ENCODE measurements around the gene INF2.

- TF ChIP-seq, protein P1, sequence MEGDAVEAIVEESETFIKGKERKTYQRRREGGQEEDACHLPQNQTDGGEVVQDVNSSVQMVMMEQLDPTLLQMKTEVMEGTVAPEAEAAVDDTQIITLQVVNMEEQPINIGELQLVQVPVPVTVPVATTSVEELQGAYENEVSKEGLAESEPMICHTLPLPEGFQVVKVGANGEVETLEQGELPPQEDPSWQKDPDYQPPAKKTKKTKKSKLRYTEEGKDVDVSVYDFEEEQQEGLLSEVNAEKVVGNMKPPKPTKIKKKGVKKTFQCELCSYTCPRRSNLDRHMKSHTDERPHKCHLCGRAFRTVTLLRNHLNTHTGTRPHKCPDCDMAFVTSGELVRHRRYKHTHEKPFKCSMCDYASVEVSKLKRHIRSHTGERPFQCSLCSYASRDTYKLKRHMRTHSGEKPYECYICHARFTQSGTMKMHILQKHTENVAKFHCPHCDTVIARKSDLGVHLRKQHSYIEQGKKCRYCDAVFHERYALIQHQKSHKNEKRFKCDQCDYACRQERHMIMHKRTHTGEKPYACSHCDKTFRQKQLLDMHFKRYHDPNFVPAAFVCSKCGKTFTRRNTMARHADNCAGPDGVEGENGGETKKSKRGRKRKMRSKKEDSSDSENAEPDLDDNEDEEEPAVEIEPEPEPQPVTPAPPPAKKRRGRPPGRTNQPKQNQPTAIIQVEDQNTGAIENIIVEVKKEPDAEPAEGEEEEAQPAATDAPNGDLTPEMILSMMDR (IDR thresholded peaks at IDR 0.05; ENCODE audit: insufficient read depth, low read depth, low read length): no peak
- TF ChIP-seq EZH2 (IDR thresholded peaks at IDR 0.05; ENCODE audit: insufficient read depth, low read length): no peak
These were observed 16.1 kb downstream of the INF2 start for GRCh38 chr14:104705340-104706047.
